Mammary epithelial cell (primary cell): ENCODE measurements around the gene ADGRD1.

Source experiments
- CTCF ChIP-seq, 2 donors: IDR thresholded peaks in 1 of 2; conservative IDR thresholded peaks in 1 of 2; 2 replicates each; pipeline ENCODE4 v1.5.1; 2011 to 2012; ENCODE audit warnings: inconsistent platforms in 2 of 2, low read length in 2 of 2, mild to moderate bottlenecking in 2 of 2, control low read depth in 1 of 2, low read depth in 1 of 2; ENCODE audit not compliant: insufficient read depth in 1 of 2; ENCODE audit errors: extremely low read depth in 1 of 2
- EZH2 ChIP-seq: IDR thresholded peaks from 2 replicates; pipeline ENCODE4 v1.6.1; 2012; ENCODE audit warnings: low read length, inconsistent platforms, borderline replicate concordance

DNA sequence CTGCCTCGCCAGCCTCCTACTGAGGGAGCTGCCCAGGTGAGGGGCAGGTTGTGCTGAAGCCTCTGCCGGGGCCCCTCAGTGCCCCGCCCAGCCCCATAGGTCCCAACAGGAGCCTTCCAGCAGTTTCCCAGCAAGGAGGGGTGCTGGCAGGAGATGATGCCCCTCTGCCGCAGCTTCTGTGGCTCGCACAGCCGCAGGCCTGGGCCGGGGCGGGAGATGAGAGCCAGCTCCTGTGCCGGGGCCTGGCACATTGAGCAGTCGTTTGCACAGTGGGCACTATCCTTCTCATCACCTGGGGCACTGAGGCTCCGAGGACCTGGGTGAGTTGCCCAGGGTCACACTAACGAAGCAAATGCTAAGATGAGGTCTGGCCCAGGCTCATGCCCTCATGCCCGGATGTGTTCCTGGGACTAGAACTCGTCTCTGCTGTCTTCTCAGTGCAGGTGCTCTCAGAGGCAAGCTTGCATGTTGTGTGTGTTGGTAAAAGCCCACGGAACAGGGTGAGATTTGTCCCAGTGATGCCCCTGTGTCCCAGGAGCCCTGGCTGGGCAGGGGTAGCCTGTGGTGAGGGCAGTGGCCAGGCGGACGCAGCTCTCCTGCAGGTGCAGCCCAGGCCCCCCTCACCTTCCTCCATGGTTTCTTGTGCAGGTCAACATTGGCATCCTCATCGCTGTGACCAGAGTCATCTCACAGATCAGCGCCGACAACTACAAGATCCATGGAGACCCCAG is 177.5 kb downstream of the ADGRD1 start:
- TF ChIP-seq CTCF (conservative IDR thresholded peaks at IDR 0.05 in 1 of 2, IDR thresholded peaks at IDR 0.05 in 1 of 2; ENCODE audit: extremely low read depth in 1 of 2, insufficient read depth in 1 of 2, low read depth in 1 of 2, low read length in 2 of 2), result no peak
- TF ChIP-seq EZH2, result no peak
